ENCODE data around the gene PIGL.

Gene PIGL

DNA sequence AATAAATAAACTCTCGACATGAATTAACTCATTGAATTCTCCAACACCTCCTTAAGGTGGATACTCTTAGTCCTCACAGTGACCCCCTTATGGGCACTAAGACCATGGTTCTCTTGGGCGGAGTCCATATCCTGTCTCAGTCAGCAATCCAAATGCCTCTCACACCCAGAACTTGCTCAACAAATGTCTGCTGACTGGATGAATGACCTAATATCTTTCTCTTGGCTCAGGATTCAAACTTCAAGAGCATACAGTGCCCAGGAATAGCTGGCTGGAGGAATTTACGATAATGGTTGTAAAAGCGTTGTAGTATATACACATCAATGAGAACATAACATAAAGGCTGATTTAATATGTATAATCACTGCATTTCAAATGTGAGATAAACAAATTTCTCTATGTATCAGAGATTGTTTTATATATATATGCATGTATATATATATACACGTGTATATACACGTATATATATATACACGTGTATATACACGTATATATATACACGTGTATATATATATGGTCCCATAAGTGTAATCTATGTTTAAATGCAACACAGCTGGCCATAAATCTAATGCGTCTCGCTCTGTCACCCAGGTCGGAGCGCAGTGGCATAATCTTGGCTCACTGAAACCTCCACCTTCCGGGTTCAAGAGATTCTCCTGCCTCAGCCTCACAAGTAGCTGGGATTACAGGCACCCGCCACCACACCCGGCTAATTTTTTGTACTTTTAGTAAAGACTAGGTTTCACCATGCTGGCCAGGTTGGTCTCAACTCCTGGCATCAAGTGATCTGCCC, 157.3 kb downstream of the PIGL start:
- Histone ChIP-seq H3K9me3 (no peaks in the 10 kb centered on the region), H3K27ac (no peak overlapping the region), H3K36me3 (no peaks in the 10 kb centered on the region), H3K27me3 (no peaks in the 10 kb centered on the region), H3K4me1 (peaks cover 3 to 13% (median 11%) of the 10 kb centered on the region in 4 donors), H3K4me3 (no peak overlapping the region)
- intact Hi-C loops (cut with DNase I; ENCODE audit: low total_unique reads), result no loop called here
- DNase-seq, result peak in 1 of 2 donors; percentile 61
- TF ChIP-seq CTCF (IDR thresholded peaks at IDR 0.05), result no peak
